OCI-LY7 (cell line): ENCODE data around the gene PAGE1.

Source experiments
- CTCF ChIP-seq: fragments of 200-600 bp; sonication (generic); conservative IDR thresholded peaks from 2 replicates; pipeline ENCODE4 v1.5.1; 2014; ENCODE audit warnings: mild to moderate bottlenecking, antibody characterized with exemption, low read length, moderate library complexity, mixed read lengths
- EZH2phosphoT487 ChIP-seq: fragments of 200-600 bp; sonication (generic); IDR thresholded peaks from 2 replicates; pipeline ENCODE4 v1.6.1; 2018; ENCODE audit warnings: low read depth, borderline replicate concordance, mild to moderate bottlenecking, mixed run types, antibody characterized with exemption, low read length, moderate library complexity, mixed read lengths

DNA sequence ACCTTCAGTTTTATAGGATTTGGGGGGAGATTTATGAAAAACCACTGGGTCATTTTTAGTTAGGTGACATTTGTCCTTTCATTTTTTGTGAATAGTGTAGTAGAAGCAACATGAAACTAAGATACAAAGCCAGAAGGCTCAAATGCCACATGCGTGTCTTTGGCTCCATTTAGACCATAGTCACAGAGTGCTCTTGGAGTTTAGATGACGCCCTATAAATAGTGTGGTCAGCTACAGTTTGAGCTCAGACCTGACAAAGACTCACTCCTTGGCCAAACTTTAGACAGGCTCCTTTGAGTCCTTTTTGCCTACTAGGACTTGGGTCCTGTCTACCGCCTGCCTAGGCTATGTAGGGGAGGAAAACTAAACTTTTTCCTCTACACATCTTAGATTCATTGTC is 16.8 kb upstream of the PAGE1 start:
- no peak for TF ChIP-seq CTCF
- TF ChIP-seq EZH2phosphoT487, result no peak
